C4-2B (cell line): Measurements from ENCODE around the gene CST9L.

ENCODE experiments used
- ZFX ChIP-seq: fragments of 450-650 bp; IDR thresholded peaks from 2 replicates; pipeline ENCODE4 v1.6.1; 2017
- TF ChIP-seq, protein P1 (sequence below): fragments of 450-650 bp; conservative IDR thresholded peaks from 2 replicates; pipeline ENCODE4 v1.5.1; 2017; ENCODE audit warnings: mild to moderate bottlenecking

DNA sequence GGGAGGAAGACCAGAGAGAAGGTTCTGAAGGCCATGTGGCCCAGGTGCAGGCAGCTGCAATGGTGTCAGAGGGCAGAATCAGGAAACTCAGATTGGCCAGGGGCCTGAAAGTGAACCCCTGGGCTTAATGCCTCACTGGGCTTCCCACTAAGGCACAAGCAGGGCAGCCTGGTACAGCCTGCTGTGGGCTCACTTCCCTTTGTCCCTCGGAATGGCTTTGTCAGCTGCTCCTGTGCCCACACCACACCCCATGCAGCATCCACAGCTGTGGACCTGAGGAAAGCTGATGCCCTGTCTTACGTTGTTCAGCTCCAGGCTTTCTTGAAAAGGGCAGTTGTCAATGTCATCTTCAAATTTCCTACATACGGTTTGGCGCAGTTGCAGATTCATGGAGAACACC is 35.0 kb upstream of the CST9L start:
- TF ChIP-seq, protein P1, sequence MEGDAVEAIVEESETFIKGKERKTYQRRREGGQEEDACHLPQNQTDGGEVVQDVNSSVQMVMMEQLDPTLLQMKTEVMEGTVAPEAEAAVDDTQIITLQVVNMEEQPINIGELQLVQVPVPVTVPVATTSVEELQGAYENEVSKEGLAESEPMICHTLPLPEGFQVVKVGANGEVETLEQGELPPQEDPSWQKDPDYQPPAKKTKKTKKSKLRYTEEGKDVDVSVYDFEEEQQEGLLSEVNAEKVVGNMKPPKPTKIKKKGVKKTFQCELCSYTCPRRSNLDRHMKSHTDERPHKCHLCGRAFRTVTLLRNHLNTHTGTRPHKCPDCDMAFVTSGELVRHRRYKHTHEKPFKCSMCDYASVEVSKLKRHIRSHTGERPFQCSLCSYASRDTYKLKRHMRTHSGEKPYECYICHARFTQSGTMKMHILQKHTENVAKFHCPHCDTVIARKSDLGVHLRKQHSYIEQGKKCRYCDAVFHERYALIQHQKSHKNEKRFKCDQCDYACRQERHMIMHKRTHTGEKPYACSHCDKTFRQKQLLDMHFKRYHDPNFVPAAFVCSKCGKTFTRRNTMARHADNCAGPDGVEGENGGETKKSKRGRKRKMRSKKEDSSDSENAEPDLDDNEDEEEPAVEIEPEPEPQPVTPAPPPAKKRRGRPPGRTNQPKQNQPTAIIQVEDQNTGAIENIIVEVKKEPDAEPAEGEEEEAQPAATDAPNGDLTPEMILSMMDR = no peak
- TF ChIP-seq ZFX = no peak
